Adipose tissue (tissue), 3 donors: ENCODE measurements around the gene CHCHD3. TPM values are rescaled to one million over a fixed set of nuclear protein-coding genes. Genes with fewer than 3 reads are reported as not detected.

Source experiments
- H3K27ac ChIP-seq: one replicate; pipeline ENCODE4 v1.5.1; 2013; ENCODE audit warnings: low read depth, low read length
- WGBS, 3 donors: extraction: QIAGEN DNeasy Blood & Tissue Kit; methylation state at CpG; one replicate each; pipeline ENCODE4 v1.1.7; 2013; 5-methylcytosine and 5-hydroxymethylcytosine counted together
- polyA plus RNA-seq, 3 donors: library from polyadenylated mRNA; stranded (reverse); fragments of 200-250 nt; gene quantifications; one replicate each; pipeline ENCODE4 v1.2.3, GENCODE V29; 2013
- donor health status: healthy with polysubstance abuse.
- donor health status: Bipolar disorder and iron deficiency.
- donor health status: healthy.

Gene CHCHD3
- polyA plus RNA-seq, 3 donors, result 23.4 to 58.2 (median 42.8) TPM

DNA sequence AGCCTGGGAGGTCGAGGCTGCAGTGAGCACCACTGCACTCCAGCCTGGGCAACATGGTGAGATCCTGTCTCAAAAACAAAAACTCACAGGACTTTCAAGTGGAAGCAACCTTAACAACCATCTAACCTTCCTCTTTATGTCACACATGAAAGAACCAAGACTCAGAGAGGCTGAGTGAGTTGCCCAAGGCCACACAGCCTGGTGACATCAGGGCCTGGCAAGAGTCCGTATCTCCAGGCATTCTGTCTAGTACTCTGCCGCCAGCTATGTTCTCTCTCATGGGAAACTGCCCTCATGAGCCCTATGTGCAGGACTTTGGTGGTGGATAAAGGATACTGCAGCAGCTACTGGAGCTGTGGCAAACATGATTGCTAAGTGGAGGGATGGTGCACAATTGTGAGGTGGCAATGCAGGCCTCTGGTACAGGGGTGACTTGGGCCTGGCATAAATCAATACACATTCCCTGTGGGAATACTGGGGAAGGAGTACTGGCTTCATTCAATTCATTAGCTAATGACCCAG lies 10.1 kb upstream of the CHCHD3 start:
- 85 to 90% (median 88%) methylated on average over 3 of the region's 3 CpGs for WGBS, 3 donors

DNA sequence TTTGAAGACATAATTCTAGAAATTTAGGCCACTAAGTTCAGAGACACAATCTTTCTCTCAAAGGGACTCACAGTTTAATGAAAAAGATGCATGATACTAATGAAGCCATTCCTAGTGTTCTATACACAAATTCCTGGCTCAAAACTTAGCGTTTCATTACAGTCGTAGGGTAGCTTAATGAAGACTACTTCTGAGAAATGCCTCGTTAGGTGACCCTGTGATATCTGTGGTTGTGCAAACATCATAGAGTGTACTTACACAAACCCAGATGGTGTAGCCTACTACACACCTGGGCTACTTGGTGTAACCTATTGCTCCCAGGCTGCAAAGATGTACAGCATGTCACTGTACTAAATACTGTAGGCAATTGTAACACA lies 488 bp upstream of the CHCHD3 start:
- WGBS, 3 donors, result 82 to 91% (median 88%) methylated on average over 3 of the region's 3 CpGs
- H3K27ac ChIP-seq, result no peak overlapping the region

More for the DNA sequence above, 10.1 kb upstream of the CHCHD3 start:
- no peak overlapping the region for H3K27ac ChIP-seq

DNA sequence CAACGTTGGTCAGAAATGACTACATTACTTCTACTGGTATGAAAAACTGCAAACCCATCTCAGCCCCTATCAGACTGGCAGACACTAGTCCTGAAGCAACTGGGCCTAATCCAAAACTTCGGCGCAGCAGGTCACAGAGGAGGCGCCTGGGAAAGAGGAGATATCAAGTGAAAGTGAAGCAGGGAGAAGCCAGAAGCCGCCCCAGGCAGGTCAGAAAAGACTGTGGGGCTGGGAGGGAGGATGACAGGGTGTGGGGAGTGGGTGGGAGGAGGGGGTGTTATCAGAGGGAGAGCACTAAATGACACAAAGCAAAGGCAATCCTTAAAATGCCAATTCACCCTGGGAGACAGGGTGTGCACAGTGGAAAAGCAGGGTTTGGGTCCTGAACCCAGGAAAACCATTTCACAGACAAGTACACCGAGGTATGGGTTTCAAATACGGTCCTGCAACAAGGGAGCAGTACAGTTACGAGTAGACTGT lies 731 bp downstream of the CHCHD3 start:
- no peak overlapping the region for H3K27ac ChIP-seq
- 3 to 11% (median 9%) methylated on average over 8 of the region's 8 CpGs for WGBS, 3 donors

DNA sequence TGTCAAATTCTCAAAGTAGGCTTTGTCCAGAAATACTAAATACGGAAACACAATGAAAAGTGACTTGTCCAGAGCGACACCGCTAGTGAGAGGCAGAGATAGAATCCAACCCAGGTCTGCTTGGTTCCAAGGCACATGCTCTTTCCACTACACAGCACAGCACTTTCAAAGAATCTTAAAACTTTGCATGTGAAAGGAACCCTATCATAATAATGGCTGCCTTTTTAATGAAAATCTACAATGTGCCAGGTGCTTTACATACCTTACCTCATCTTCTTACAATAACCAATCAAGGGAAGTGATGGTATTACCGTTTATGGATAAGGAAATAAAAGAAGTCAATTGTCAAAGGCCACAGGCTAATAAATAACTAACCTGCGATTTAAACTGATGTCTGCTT lies 2.6 kb downstream of the CHCHD3 start:
- H3K27ac ChIP-seq, result no peak overlapping the region
- 52 to 87% (median 82%) methylated on average over 5 of the region's 5 CpGs for WGBS, 3 donors

DNA sequence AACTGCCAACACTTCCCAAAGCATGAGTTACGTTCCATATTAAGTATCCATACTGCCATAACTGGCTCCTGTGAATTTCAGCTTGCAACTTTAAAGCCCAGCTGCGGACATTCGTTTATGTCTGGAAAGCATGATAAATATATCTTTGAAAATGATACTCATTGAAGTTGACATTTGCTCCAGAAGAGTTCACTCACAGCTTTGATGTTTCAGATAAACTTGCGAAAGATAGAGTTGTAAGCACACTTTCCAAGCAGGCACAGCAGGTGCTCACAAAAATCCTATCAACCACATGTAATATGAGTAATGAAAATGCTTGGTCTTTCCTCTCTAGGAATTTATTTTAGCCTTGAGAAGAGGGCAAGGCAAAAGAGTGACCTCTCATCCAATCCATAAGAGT lies 4.5 kb downstream of the CHCHD3 start:
- no peak overlapping the region for H3K27ac ChIP-seq
- WGBS, 3 donors, result 81 to 83% (median 82%) methylated on average over 4 of the region's 4 CpGs

DNA sequence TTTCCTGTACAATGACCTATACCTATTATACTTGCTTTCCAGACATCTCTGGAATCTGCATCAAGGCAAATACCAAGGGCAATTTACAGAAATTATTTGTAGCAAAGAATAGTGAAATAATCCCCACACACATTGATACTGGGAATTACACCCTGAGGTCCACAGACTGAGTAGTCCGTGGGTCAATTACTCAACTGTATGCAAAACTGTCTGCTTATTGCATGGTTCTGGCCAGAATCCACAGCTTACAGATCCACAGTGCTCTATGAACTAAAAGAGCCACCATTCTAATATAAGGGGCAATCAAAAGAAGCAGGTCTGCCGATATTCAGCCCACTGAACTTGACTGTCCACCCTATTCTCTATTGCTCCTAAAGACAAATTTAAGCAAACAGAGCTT lies 5.7 kb downstream of the CHCHD3 start:
- 62 to 80% (median 72%) methylated on average over 2 of the region's 2 CpGs for WGBS, 3 donors
- H3K27ac ChIP-seq, result no peak overlapping the region

DNA sequence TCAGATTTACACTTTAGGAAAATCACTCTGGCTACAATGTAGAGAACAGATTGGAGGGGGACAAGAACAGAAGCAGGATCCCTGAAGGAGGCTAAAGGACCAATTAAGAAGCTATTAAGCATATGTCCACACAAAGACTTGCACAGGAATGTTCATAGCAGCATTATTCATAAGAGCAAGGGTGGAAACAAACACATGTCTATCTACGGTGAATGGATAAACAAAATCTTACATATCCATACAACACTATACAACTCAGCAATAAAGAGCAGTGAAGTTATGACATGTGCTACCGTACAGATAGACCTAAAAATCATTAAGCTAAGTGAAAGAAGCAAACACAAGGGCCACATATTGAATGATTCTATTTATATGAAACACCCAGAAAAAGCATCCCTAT lies 10.4 kb downstream of the CHCHD3 start:
- no peak overlapping the region for H3K27ac ChIP-seq
- WGBS, 3 donors, result 96 to 97% (median 96%) methylated on average over 2 of the region's 2 CpGs

DNA sequence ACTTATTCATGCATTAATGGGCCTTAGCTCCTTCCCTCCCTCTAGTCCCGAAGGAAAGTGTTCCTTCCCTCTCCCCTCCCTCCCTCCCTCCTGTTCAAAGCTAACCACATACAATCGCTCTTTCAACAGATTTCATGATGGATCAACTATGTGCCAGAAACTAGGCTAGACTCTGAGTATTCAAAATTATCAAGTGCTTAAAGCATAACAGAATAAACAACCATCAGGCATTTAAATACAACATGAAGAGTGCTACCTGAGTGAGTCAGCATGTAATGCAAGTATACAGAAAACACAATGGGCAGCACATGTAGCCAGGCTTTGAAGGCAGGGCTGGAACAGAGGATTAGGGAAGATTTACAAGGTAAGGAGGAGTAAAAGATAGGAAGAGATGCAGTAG lies 11.3 kb downstream of the CHCHD3 start:
- H3K27ac ChIP-seq, result no peak overlapping the region
- 49 to 72% (median 70%) methylated on average over 2 of the region's 2 CpGs for WGBS, 3 donors

DNA sequence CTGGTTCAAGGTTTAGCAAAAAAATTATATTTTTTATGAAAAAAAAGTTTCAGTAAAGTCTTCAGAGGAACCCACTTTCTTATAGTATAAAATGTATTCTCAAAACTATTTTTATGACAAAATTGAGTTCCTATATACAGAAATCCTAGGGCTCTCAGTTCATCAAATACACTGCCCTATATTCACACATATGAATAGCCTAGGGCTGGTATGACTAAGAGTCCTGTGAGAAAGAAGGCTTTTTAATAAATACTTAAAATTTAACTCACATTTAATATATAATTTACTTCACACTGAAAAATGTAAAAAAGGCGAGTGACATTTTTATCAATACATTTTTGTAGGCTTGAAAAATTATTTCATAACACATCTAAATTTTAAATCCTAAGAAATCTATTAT lies 16.6 kb downstream of the CHCHD3 start:
- H3K27ac ChIP-seq, result no peak overlapping the region
- WGBS, 3 donors, result 96 to 100% (median 98%) methylated on average over 1 of the region's 1 CpG

DNA sequence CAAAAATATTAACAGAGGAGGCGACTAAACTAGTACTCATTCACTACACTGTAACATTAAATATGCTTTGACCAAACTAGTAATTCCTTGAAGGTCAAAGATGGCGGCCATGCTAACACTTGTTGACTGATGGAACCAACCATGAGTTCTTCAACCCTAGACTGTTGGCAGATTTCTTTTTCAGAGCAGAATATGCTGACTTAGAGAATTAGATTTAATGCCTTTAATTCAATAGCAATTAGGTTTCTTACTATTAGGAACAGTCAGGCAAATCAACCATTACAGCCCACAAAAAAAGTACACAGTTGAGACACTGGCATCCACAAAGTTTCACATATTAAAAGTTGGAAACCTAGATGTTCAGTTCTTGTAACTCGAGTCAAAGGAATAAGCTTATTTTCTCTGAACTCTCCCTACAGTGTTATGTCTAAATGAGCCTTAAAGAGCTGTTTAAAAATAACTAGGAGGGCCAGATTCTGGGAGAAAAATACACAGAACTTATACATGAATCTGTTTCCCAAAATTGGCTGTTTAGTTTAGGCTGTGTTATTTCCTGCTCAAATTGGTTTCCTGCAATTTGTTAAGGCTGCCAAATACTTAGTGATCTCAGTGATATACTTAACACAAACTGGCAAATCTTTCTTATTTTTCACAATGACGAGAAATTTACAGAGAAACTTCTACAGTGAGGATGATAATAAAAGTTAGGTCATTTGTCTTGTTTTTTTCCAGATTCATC lies 17.6 kb downstream of the CHCHD3 start:
- no peak overlapping the region for H3K27ac ChIP-seq
- WGBS, 3 donors, result 78 to 91% (median 83%) methylated on average over 4 of the region's 4 CpGs

DNA sequence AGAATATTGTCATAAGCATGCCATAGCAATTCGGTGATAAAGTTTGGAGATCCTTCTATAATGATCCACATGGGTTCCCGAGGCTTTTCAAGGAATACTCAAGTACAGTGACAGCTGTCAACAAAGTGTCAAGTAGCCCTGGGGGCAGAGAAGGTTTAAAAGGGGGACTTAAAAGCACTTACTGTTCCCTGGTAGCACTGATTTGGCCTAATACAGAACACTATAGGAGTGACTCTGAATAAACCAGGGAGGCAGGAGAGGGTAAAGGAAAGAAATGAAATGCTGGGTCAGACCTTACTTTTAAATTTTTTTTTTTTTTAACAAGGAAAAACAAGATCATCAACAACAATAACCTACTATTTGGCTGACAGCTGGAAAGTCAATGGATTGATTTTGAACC lies 20.1 kb downstream of the CHCHD3 start:
- H3K27ac ChIP-seq, result no peak overlapping the region
- 47 to 94% (median 92%) methylated on average over 2 of the region's 2 CpGs for WGBS, 3 donors

DNA sequence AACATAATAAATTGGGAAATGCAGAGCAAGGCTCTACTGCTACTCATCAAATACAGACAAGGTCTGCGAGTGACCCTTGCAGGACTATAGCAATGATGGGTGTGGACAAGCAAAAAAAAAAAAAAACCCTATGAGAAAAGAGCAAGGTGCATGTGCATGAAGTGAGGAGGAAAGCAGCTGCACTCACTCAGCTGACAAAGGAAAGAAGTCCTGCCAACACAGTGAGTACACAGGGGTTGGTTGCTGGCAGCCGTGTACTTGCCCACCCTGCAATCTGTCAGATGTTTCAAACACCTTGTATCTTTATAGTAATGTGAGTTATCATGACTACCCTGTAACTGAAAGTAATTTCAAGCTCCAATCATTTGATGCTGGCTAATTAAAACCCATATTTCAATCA lies 20.5 kb downstream of the CHCHD3 start:
- H3K27ac ChIP-seq, result no peak overlapping the region
- WGBS, 3 donors, result 46 to 81% (median 77%) methylated on average over 2 of the region's 2 CpGs

DNA sequence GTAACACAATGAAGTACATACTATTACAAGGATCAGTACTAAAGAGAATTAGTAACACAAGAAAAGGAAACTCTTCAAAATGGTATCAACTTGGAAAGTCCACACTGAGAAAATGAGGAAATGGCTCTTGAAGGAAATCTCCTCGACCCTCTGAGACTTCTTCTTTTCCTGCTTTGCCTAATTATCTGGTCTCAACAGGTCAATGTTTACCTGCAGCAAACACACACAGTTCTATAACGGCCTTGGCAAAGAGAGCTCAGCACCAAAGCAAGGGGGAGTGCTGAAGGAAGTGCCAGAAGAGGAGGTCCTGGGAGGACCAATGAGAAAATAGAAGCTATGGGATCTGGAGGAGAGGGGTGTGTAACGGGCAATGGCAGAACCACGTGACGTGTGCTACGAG lies 21.9 kb downstream of the CHCHD3 start:
- WGBS, 3 donors, result 33 to 87% (median 82%) methylated on average over 6 of the region's 6 CpGs

DNA sequence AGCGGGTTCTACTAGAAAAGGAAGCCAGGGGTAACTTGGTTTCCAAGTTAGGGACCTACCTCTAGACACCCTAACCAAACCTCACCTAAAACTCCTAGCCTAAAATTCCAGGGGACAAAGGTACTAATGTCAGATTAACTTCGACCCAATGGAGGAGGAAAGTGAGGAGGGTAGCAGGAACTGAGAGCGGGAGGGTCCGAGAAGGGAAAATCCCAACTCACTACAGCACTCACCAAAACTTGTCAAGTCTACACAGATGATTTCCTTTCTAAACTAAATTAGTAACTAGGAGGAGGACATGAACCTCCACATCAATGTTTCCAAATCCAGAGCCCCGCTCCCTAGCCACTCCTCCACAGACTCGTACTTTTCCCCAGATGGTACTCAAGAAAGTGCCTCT lies 22.6 kb downstream of the CHCHD3 start:
- no peak overlapping the region for H3K27ac ChIP-seq
- WGBS, 3 donors, result 93 to 97% (median 93%) methylated on average over 6 of the region's 6 CpGs

More for the DNA sequence above, 21.9 kb downstream of the CHCHD3 start:
- H3K27ac ChIP-seq, result no peak overlapping the region

DNA sequence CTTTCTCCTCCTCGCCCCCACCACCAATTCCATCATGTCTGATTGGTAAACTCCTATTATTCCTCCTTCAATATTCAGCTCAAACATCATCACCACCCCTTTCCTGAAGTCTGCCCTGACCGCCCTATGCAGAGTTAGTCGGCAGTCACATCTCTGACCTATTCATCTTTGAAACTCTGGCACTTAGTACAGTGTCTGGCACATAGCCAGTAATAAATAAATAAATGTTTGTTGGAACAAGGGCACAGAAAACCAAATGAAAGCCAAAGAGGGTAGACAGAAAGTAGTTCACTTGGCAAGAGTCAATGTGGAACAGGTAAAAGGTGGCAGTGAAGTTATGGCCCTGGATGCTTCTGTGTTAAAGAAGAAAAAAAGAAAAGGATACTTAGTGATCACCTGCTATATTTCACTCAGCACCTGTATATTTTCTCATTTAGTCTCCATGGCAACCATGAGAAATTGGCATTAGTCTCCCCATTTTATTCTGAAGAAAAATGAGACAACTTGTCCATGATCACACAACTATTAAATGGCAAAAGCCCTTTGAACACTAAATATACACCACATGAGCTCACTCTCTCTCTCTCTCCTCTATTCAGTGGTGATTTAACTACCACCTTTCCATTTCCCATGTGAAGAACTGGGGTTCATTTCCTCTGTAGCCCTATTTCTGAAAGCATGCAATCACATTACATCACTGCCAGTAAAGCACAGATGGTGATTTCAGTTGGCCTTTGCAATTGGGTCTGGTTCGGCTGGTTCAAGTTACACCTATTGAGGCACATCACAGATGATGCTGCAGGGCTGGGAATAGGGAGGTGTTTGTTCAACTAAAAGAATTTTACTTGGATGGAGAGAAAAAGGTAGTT lies 25.3 kb downstream of the CHCHD3 start:
- no peak overlapping the region for H3K27ac ChIP-seq
- 65 to 92% (median 88%) methylated on average over 4 of the region's 4 CpGs for WGBS, 3 donors

DNA sequence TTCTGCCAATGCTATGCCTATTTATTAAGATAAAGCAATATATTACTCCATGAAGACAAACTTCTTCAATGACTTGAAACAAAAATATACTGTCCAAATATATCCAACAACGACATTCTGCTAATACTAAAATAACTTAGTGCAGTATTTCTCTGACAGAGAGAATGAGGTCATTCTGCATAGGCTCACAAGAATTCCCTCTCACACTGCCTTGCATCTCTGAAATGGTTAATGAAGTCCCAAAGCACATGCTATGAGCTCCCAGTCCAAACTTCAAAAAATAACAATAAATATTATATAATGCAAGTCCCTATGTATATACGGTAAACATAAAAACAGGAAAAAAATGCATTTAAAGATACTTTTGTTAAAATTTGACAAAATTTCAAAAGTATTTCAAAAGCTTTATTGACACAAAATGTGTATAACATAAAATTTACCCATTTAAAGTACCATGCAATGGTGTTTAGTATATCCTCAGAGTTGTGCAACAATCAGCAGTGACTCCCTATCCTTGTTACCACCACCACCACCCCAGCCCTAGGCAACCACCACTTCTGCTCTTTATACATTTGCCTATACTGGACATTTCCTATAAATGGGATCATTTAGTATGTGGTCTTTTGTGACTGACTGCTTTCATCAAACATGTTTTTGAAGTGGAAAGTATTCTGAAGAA lies 27.6 kb downstream of the CHCHD3 start:
- no peak overlapping the region for H3K27ac ChIP-seq
- WGBS, 3 donors, result 67 to 76% (median 76%) methylated on average over 2 of the region's 2 CpGs

DNA sequence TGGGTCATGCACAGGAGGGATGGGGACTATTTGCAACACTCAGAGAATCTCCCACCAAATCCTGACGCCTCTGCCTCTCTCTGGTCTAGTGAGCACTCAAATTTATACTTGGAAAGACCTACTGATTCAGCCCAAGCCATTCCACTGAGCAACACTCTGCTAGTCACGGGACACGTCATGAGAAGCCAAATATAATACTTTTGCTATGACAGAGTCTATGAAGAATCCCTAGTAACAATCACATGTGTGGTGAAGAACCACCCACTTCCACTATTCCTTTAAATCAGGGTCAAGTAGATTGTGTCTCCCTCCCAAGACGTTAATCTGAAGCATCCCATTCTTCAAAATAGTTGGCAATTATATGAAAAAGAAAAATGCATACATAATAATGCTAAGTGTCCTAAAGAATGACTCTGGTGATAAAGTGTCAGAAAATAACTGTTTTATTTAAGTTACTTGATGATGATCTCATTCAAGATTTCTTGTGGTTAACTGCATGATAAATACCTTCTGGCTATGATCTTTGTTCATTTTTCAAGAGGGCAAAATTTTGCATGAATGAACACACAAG lies 28.5 kb downstream of the CHCHD3 start:
- 59 to 82% (median 65%) methylated on average over 4 of the region's 4 CpGs for WGBS, 3 donors
- H3K27ac ChIP-seq, result no peak overlapping the region

DNA sequence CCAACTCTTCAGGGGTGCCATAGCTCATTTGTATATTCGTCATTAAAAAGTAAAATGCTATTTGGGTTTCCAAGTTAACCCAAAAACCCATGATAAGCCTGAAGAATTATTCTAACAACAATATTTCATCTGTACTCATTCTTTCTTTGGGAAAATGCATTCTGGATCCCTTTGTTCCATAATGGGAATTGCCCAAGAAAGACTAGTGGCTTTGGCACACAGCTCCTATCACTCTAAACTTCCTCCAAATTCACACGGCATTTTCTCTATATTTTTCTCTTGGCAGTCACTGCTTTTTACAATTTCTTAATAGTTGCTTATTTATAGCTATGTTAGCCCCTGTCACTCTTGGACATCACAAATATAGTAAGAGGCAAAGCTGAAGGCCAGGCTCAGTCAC lies 29.1 kb downstream of the CHCHD3 start:
- WGBS, 3 donors, result 59 to 77% (median 70%) methylated on average over 2 of the region's 2 CpGs
- no peak overlapping the region for H3K27ac ChIP-seq

DNA sequence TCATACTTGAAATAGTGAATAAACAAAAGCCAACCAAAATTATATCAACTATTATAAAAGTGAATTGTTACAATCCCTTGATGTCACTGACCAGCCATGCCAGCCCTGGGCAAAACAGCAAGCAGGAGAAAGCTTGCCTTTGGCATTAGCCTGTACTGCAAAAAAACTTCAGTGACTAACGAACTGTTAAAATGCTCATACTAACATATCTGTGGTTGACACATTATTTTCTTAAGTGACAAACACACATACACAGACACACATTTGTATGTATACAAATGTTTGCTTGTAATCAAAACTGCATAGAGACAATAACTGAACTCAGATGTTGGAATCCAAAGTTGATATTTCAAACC lies 29.5 kb downstream of the CHCHD3 start:
- WGBS, 3 donors, result 78 to 88% (median 85%) methylated on average over 1 of the region's 1 CpG

More for the DNA sequence above, 29.5 kb downstream of the CHCHD3 start:
- H3K27ac ChIP-seq, result no peak overlapping the region
